IMR-90 (cell line): ENCODE data around the gene WWC2.

Experiments
- BHLHE40 ChIP-seq: fragments of 150-350 bp; IDR thresholded peaks from 2 replicates; pipeline ENCODE4 v1.6.1; 2016; ENCODE audit warnings: mild to moderate bottlenecking, low read depth, low read length
- CEBPB ChIP-seq: IDR thresholded peaks from 2 replicates; pipeline ENCODE4 v1.6.1; 2012; ENCODE audit warnings: low read depth, low read length, improper control_type of control experiment
- CHD1 ChIP-seq: IDR thresholded peaks from 2 replicates; pipeline ENCODE4 v1.6.1; 2012; ENCODE audit warnings: low read depth, low read length, improper control_type of control experiment
- FOS ChIP-seq: fragments of 150-350 bp; IDR thresholded peaks from 2 replicates; pipeline ENCODE4 v1.6.1; 2016; ENCODE audit warnings: low read depth, low read length
- MAFK ChIP-seq: IDR thresholded peaks from 2 replicates; pipeline ENCODE4 v1.6.1; 2012; ENCODE audit warnings: low read depth, low read length, improper control_type of control experiment
- MAZ ChIP-seq: IDR thresholded peaks from 2 replicates; pipeline ENCODE4 v1.6.1; 2012; ENCODE audit warnings: low read depth, mild to moderate bottlenecking, low read length, improper control_type of control experiment, moderate library complexity, borderline replicate concordance
- MXI1 ChIP-seq: IDR thresholded peaks from 2 replicates; pipeline ENCODE4 v1.6.1; 2012; ENCODE audit warnings: low read depth, mild to moderate bottlenecking, low read length, moderate library complexity, borderline replicate concordance
- NFE2L2 ChIP-seq: fragments of 150-350 bp; IDR thresholded peaks from 2 replicates; pipeline ENCODE4 v1.6.1; 2016; ENCODE audit warnings: low read depth, mild to moderate bottlenecking, low read length
- POLR2A ChIP-seq: IDR thresholded peaks from 2 replicates; pipeline ENCODE4 v1.6.1; 2012; ENCODE audit warnings: mild to moderate bottlenecking, low read depth, low read length
- RAD21 ChIP-seq: IDR thresholded peaks from 2 replicates; pipeline ENCODE4 v1.6.1; 2012; ENCODE audit warnings: low read length, improper control_type of control experiment
- RCOR1 ChIP-seq: IDR thresholded peaks from 2 replicates; pipeline ENCODE4 v1.6.1; 2012; ENCODE audit warnings: mild to moderate bottlenecking, low read length, improper control_type of control experiment; ENCODE audit not compliant: insufficient replicate concordance
- RFX5 ChIP-seq: IDR thresholded peaks from 2 replicates; pipeline ENCODE4 v1.8.0; 2012; ENCODE audit warnings: low read depth, mild to moderate bottlenecking, low read length, moderate library complexity
- SMC3 ChIP-seq: fragments of 150-350 bp; IDR thresholded peaks from 2 replicates; pipeline ENCODE4 v1.6.1; 2016; ENCODE audit warnings: low read depth, mild to moderate bottlenecking, antibody characterized with exemption, low read length, moderate library complexity
- TF ChIP-seq, protein P1 (sequence below): conservative IDR thresholded peaks from 2 replicates; pipeline ENCODE4 v1.5.1; 2012; ENCODE audit warnings: mild to moderate bottlenecking, low read depth, low read length, improper control_type of control experiment

- TF ChIP-seq, protein P1, sequence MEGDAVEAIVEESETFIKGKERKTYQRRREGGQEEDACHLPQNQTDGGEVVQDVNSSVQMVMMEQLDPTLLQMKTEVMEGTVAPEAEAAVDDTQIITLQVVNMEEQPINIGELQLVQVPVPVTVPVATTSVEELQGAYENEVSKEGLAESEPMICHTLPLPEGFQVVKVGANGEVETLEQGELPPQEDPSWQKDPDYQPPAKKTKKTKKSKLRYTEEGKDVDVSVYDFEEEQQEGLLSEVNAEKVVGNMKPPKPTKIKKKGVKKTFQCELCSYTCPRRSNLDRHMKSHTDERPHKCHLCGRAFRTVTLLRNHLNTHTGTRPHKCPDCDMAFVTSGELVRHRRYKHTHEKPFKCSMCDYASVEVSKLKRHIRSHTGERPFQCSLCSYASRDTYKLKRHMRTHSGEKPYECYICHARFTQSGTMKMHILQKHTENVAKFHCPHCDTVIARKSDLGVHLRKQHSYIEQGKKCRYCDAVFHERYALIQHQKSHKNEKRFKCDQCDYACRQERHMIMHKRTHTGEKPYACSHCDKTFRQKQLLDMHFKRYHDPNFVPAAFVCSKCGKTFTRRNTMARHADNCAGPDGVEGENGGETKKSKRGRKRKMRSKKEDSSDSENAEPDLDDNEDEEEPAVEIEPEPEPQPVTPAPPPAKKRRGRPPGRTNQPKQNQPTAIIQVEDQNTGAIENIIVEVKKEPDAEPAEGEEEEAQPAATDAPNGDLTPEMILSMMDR: no peak
- no peak for TF ChIP-seq POLR2A
- no peak for TF ChIP-seq SMC3
- TF ChIP-seq FOS: no peak
- TF ChIP-seq MAFK: no peak
- TF ChIP-seq MXI1: no peak
- no peak for TF ChIP-seq CEBPB
- no peak for TF ChIP-seq NFE2L2
- no peak for TF ChIP-seq BHLHE40
- TF ChIP-seq RCOR1: no peak
- no peak for TF ChIP-seq CHD1
- no peak for TF ChIP-seq MAZ
- no peak for TF ChIP-seq RAD21
- no peak for TF ChIP-seq RFX5
Measured at GRCh38 chr4:183276106-183276505, 177.0 kb downstream of the WWC2 start.
